Ascending aorta (tissue), 2 donors: ENCODE data around the gene ZNF880. TPM values are rescaled to one million over a fixed set of nuclear protein-coding genes. Genes with fewer than 3 reads are reported as not detected.

Source experiments
- DNase-seq, 2 donors: peaks; one replicate each; pipeline ENCODE4 v3.0.0-alpha.2; 2019; ENCODE audit warnings: low spot score in 2 of 2
- H3K27ac ChIP-seq, 2 donors: fragments of 200-600 bp; sonication (generic); one replicate each; pipeline ENCODE4 v1.5.1; 2016 to 2017; ENCODE audit warnings: mild to moderate bottlenecking in 1 of 2
- H3K27me3 ChIP-seq: fragments of 200-600 bp; sonication (generic); one replicate; pipeline ENCODE4 v1.5.1; 2017
- H3K36me3 ChIP-seq, 2 donors: fragments of 200-600 bp; sonication (generic); one replicate each; pipeline ENCODE4 v1.5.1; 2016
- H3K4me1 ChIP-seq, 2 donors: fragments of 200-600 bp; sonication (generic); one replicate each; pipeline ENCODE4 v1.5.1; 2016 to 2017; ENCODE audit warnings: mild to moderate bottlenecking in 1 of 2
- H3K4me3 ChIP-seq, 2 donors: fragments of 200-600 bp; sonication (generic); one replicate each; pipeline ENCODE4 v1.5.1; 2016 to 2017; ENCODE audit warnings: mild to moderate bottlenecking in 1 of 2
- H3K9me3 ChIP-seq, 2 donors: fragments of 200-600 bp; sonication (generic); one replicate each; pipeline ENCODE4 v1.5.1; 2016
- CTCF ChIP-seq, 3 experiments: fragments of 200-600 bp in 2 of 3; fragments of 450-650 bp in 1 of 3; sonication (generic) in 2 of 3; IDR thresholded peaks; one replicate each; pipeline ENCODE4 v1.5.1; 2016 to 2019; ENCODE audit warnings: antibody characterized with exemption in 3 of 3, mild to moderate bottlenecking in 1 of 3, moderate library complexity in 1 of 3
- intact Hi-C: fragments of 100-400 bp; cut with DNase I; formaldehyde crosslinking; loops from one replicate; pipeline ENCODE4 v1.15.1; 2023
- total RNA-seq: library from RNA; depleted of rRNA; stranded (reverse); fragments of >200 nt; gene quantifications from one replicate; pipeline ENCODE4 v1.1.0, GENCODE V29; 2016

ZNF880 gene
- total RNA-seq, 1 donor from 2014 or later, result 21.5 TPM

DNA sequence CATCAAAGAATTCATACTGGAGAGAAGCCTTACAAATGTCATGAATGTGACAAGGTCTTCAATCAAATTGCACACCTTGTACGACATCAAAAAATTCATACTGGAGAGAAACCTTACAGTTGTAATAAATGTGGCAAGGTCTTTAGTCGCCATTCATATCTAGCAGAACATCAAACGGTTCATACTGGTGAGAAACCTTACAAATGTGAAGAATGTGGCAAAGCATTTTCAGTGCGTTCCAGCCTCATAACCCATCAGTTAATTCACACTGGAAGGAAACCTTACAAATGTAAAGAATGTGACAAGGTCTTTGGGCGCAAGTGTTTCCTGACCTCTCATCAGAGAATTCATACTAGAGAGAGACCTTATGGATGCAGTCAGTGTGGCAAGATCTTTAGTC lies 46.0 kb downstream of the ZNF880 start:
- intact Hi-C loops, result no loop called here
- TF ChIP-seq CTCF (IDR thresholded peaks at IDR 0.05), result no peak
- H3K4me3 ChIP-seq, result no peak overlapping the region
- peaks cover 91 to 100% of the 10 kb centered on the region in 2 donors for H3K9me3 ChIP-seq
- H3K27ac ChIP-seq, result no peak overlapping the region
- DNase-seq, result no peak
- H3K36me3 ChIP-seq, result peaks cover 25 to 36% of the 10 kb centered on the region in 2 donors
- no peaks in the 10 kb centered on the region for H3K4me1 ChIP-seq
- no peaks in the 10 kb centered on the region for H3K27me3 ChIP-seq

- Histone ChIP-seq H3K36me3 (peaks cover 0 to 13% of the 10 kb centered on the region in 2 donors), H3K27me3 (no peaks in the 10 kb centered on the region), H3K4me1 (no peaks in the 10 kb centered on the region), H3K4me3 (no peak within 1 kb of the TSS), H3K27ac (no peak within 1 kb of the TSS), H3K9me3 (peaks cover 30 to 81% of the 10 kb centered on the region in 2 donors)
- no peak for TF ChIP-seq CTCF (IDR thresholded peaks at IDR 0.05)
- no peak for DNase-seq
- intact Hi-C loops, result no loop called here
These were observed 59.2 kb downstream of the ZNF880 start, which contains the start of gene ZNF534 for GRCh38 chr19:52428937-52429336. Gene ZNF534 (plus strand): TSS chr19:52429148. CDS start chr19:52431475, 2,327 bp downstream.

Other genes starting within 250 kb of the ZNF880 start
- gene ZNF616, start 230.0 kb upstream of the ZNF880 start, total RNA-seq, result 1.2 TPM
- 2.8 TPM for gene ZNF836, start 198.3 kb upstream of the ZNF880 start, total RNA-seq
- gene PPP2R1A, start 179.9 kb upstream of the ZNF880 start, total RNA-seq, result 215 TPM
- gene ZNF766, start 100.3 kb upstream of the ZNF880 start, total RNA-seq, result 2.3 TPM
- gene ZNF480, start 72.8 kb upstream of the ZNF880 start, total RNA-seq, result 4.4 TPM
- not detected for gene ZNF610, start 33.7 kb upstream of the ZNF880 start, total RNA-seq
- 4.0 TPM for gene ZNF528, start 27.9 kb downstream of the ZNF880 start, total RNA-seq
- not detected for gene ZNF534, start 59.2 kb downstream of the ZNF880 start, total RNA-seq
- gene ZNF578, start 83.6 kb downstream of the ZNF880 start, total RNA-seq, result not detected
- gene ZNF808, start 157.7 kb downstream of the ZNF880 start, total RNA-seq, result 9.0 TPM
- gene ZNF701, start 200.4 kb downstream of the ZNF880 start, total RNA-seq, result 13.2 TPM